OCI-LY7 (cell line): Measurements from ENCODE around the gene TPD52L2.

ENCODE experiments used
- EZH2phosphoT487 ChIP-seq: fragments of 200-600 bp; sonication (generic); IDR thresholded peaks from 2 replicates; pipeline ENCODE4 v1.6.1; 2018; ENCODE audit warnings: low read depth, borderline replicate concordance, mild to moderate bottlenecking, mixed run types, antibody characterized with exemption, low read length, moderate library complexity, mixed read lengths
- TF ChIP-seq, protein P1 (sequence below): fragments of 200-600 bp; sonication (generic); conservative IDR thresholded peaks from 2 replicates; pipeline ENCODE4 v1.5.1; 2014; ENCODE audit warnings: mild to moderate bottlenecking, antibody characterized with exemption, low read length, moderate library complexity, mixed read lengths

DNA sequence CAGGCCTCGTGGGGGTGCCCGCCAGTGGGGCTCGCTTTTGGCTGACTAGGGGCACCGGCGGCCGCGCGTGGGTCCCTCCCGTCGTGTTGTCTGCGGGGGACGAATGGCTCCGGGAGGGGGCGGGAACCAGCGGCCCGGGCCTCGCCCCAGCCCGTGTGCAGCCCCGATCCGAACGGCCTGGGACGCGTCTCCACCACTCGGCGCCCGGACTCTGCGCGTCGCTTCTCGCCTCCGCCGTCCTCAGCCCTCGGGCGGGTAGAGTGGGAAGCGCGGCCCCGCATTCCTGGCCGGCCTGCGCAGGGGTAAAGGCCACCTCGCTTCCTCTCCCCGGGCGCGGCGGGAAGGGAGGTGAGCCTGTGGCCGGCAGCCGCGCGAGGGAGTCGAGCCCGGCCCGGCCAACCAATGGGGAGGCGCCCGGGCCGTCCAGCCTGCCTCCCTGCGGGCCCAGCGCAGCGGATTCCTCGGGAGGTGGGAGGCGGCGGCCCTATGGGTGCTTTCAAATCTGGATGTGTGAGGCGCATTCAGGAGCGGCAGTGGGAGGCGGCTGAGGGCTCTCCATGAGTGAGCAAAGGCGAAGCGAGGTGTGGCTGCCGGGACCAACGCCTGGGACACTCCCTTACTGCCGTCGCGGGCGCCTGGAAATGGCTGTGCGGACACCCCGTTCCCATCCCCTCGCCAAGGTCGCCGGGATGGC, 32.9 kb upstream of the TPD52L2 start:
- TF ChIP-seq, protein P1, sequence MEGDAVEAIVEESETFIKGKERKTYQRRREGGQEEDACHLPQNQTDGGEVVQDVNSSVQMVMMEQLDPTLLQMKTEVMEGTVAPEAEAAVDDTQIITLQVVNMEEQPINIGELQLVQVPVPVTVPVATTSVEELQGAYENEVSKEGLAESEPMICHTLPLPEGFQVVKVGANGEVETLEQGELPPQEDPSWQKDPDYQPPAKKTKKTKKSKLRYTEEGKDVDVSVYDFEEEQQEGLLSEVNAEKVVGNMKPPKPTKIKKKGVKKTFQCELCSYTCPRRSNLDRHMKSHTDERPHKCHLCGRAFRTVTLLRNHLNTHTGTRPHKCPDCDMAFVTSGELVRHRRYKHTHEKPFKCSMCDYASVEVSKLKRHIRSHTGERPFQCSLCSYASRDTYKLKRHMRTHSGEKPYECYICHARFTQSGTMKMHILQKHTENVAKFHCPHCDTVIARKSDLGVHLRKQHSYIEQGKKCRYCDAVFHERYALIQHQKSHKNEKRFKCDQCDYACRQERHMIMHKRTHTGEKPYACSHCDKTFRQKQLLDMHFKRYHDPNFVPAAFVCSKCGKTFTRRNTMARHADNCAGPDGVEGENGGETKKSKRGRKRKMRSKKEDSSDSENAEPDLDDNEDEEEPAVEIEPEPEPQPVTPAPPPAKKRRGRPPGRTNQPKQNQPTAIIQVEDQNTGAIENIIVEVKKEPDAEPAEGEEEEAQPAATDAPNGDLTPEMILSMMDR = no peak
- no peak for TF ChIP-seq EZH2phosphoT487
